GM19455 (cell line): ENCODE data around the gene YEATS2.

Experiments used
- ATAC-seq: cut with Tn5 transposase; IDR thresholded peaks from one replicate; pipeline ENCODE4 v1.9.1; 2021; ENCODE audit not compliant: unreplicated experiment

Gene YEATS2

GRCh38 chr3:183828538-183828870, 130.9 kb downstream of the YEATS2 start:
- ATAC-seq: no peak

GRCh38 chr3:183829466-183829865, 131.9 kb downstream of the YEATS2 start:
- ATAC-seq: no peak

- no peak for ATAC-seq
Measured at GRCh38 chr3:183830187-183830586, 132.6 kb downstream of the YEATS2 start.

GRCh38 chr3:183833516-183833915, 135.9 kb downstream of the YEATS2 start:
- no peak for ATAC-seq

GRCh38 chr3:183837390-183837789, 139.8 kb downstream of the YEATS2 start:
- ATAC-seq: no peak

GRCh38 chr3:183837894-183838293, 140.3 kb downstream of the YEATS2 start:
- no peak for ATAC-seq

GRCh38 chr3:183839751-183840150, 142.2 kb downstream of the YEATS2 start:
- ATAC-seq: no peak

GRCh38 chr3:183844606-183845005, 147.0 kb downstream of the YEATS2 start:
- ATAC-seq: no peak

- no peak for ATAC-seq
Measured at GRCh38 chr3:183845090-183845489, 147.5 kb downstream of the YEATS2 start.

GRCh38 chr3:183845608-183846288, 148.2 kb downstream of the YEATS2 start:
- no peak for ATAC-seq

GRCh38 chr3:183854318-183855035, 156.9 kb downstream of the YEATS2 start:
- ATAC-seq: no peak

- ATAC-seq: no peak
Measured at GRCh38 chr3:183857863-183858262, 160.3 kb downstream of the YEATS2 start.
